Peyer's patch (tissue), 4 donors: ENCODE measurements around the gene AHCY.

Source experiments
- POLR2A ChIP-seq, 2 donors: fragments of 450-650 bp; IDR thresholded peaks; one replicate each; pipeline ENCODE4 v1.5.1; 2017; ENCODE audit warnings: antibody characterized with exemption in 2 of 2, mild to moderate bottlenecking in 2 of 2, moderate library complexity in 2 of 2
- TF ChIP-seq, protein P1 (sequence below), 6 experiments: fragments of 450-650 bp in 4 of 6; fragments of 200-600 bp in 2 of 6; sonication (generic) in 1 of 6; IDR thresholded peaks; one replicate each; pipeline ENCODE4 v1.5.1; 2017 to 2019; ENCODE audit warnings: antibody characterized with exemption in 6 of 6, mild to moderate bottlenecking in 3 of 6, moderate library complexity in 1 of 6

DNA sequence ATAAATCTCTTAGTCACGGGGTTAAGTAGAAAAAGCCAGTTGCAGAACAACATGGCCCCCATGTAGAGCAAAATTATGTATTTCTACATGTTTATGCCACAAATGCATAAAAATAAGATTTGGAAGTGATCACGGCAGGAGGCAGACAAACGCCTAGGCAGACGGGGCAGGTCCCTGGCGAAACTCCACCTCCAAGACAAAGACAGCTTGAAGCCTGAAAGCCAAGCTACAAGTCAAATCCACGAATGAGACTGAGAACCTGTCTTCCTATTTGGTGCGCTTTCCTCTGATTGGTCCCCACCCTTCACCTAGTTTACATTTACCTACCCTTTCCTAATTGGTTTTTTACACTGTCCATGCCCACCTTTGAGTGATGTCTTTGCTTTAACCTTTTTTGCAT, 28.7 kb upstream of the AHCY start:
- TF ChIP-seq, protein P1, sequence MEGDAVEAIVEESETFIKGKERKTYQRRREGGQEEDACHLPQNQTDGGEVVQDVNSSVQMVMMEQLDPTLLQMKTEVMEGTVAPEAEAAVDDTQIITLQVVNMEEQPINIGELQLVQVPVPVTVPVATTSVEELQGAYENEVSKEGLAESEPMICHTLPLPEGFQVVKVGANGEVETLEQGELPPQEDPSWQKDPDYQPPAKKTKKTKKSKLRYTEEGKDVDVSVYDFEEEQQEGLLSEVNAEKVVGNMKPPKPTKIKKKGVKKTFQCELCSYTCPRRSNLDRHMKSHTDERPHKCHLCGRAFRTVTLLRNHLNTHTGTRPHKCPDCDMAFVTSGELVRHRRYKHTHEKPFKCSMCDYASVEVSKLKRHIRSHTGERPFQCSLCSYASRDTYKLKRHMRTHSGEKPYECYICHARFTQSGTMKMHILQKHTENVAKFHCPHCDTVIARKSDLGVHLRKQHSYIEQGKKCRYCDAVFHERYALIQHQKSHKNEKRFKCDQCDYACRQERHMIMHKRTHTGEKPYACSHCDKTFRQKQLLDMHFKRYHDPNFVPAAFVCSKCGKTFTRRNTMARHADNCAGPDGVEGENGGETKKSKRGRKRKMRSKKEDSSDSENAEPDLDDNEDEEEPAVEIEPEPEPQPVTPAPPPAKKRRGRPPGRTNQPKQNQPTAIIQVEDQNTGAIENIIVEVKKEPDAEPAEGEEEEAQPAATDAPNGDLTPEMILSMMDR (IDR thresholded peaks at IDR 0.05): no peak
- no peak for TF ChIP-seq POLR2A (IDR thresholded peaks at IDR 0.05)
